IMR-90 (cell line): ENCODE results near the gene DENND1A.

Experiments used
- CTCF ChIP-seq: conservative IDR thresholded peaks from 2 replicates; pipeline ENCODE4 v1.5.1; 2012; ENCODE audit warnings: mild to moderate bottlenecking, low read depth, low read length, improper control_type of control experiment
- MAFK ChIP-seq: IDR thresholded peaks from 2 replicates; pipeline ENCODE4 v1.6.1; 2012; ENCODE audit warnings: low read depth, low read length, improper control_type of control experiment
- POLR2A ChIP-seq: IDR thresholded peaks from 2 replicates; pipeline ENCODE4 v1.6.1; 2012; ENCODE audit warnings: mild to moderate bottlenecking, low read depth, low read length

- no peak for TF ChIP-seq MAFK
- no peak for TF ChIP-seq POLR2A
- TF ChIP-seq CTCF = no peak
Observed at GRCh38 chr9:123537809-123538208, 392.1 kb downstream of the DENND1A start.
